Ishikawa (cell line): ENCODE results near the gene RASL11B.

Experiments
- CEBPB ChIP-seq: IDR thresholded peaks from 2 replicates; pipeline ENCODE4 v1.6.1; 2012
- CREB1 ChIP-seq: IDR thresholded peaks from 2 replicates; pipeline ENCODE4 v1.6.1; 2012; ENCODE audit warnings: low read depth
- EGR1 ChIP-seq: IDR thresholded peaks from 2 replicates; pipeline ENCODE4 v1.6.1; 2012
- EP300 ChIP-seq: IDR thresholded peaks from 2 replicates; pipeline ENCODE4 v1.6.1; 2012; ENCODE audit warnings: borderline replicate concordance
- FOXM1 ChIP-seq: IDR thresholded peaks from 2 replicates; pipeline ENCODE4 v1.6.1; 2012; ENCODE audit warnings: low read depth, borderline replicate concordance
- MAX ChIP-seq: IDR thresholded peaks from 2 replicates; pipeline ENCODE4 v1.6.1; 2012
- NFIC ChIP-seq: IDR thresholded peaks from 2 replicates; pipeline ENCODE4 v1.6.1; 2012
- RAD21 ChIP-seq: IDR thresholded peaks from 2 replicates; pipeline ENCODE4 v1.6.1; 2012; ENCODE audit warnings: low read depth
- REST ChIP-seq: IDR thresholded peaks from 2 replicates; pipeline ENCODE4 v1.6.1; 2012; ENCODE audit warnings: low read depth, mild to moderate bottlenecking
- TAF1 ChIP-seq: IDR thresholded peaks from 2 replicates; pipeline ENCODE4 v1.6.1; 2012; ENCODE audit warnings: low read depth, mild to moderate bottlenecking
- TCF12 ChIP-seq: IDR thresholded peaks from 2 replicates; pipeline ENCODE4 v1.6.1; 2012; ENCODE audit warnings: low read depth
- TEAD4 ChIP-seq: IDR thresholded peaks from 2 replicates; pipeline ENCODE4 v1.6.1; 2012
- USF1 ChIP-seq: IDR thresholded peaks from 2 replicates; pipeline ENCODE4 v1.6.1; 2012
- YY1 ChIP-seq: IDR thresholded peaks from 2 replicates; pipeline ENCODE4 v1.6.1; 2012; ENCODE audit warnings: low read depth
- ZBTB7A ChIP-seq: IDR thresholded peaks from 2 replicates; pipeline ENCODE4 v1.6.1; 2012; ENCODE audit warnings: low read depth

Gene RASL11B

GRCh38 chr4:52915191-52915590 is 53.1 kb downstream of the RASL11B start:
- no peak for TF ChIP-seq EGR1
- no peak for TF ChIP-seq TAF1
- no peak for TF ChIP-seq TEAD4
- no peak for TF ChIP-seq USF1
- TF ChIP-seq RAD21, result no peak
- TF ChIP-seq ZBTB7A, result no peak
- TF ChIP-seq NFIC, result no peak
- TF ChIP-seq EP300, result no peak
- TF ChIP-seq FOXM1, result no peak
- no peak for TF ChIP-seq TCF12
- TF ChIP-seq MAX, result no peak
- TF ChIP-seq YY1, result no peak
- no peak for TF ChIP-seq REST
- no peak for TF ChIP-seq CREB1
- no peak for TF ChIP-seq CEBPB

- TF ChIP-seq ZBTB7A (no peak), TCF12 (no peak), RAD21 (no peak), TAF1 (no peak), EGR1 (no peak), YY1 (no peak), CEBPB (no peak), CREB1 (no peak), USF1 (no peak), MAX (no peak), EP300 (no peak), FOXM1 (no peak), NFIC (no peak)
These were observed 53.7 kb downstream of the RASL11B start for GRCh38 chr4:52915730-52916300.
